Dermis microvascular lymphatic vessel endothelial cell (primary cell): ENCODE results near the gene USP9X. TPM values are rescaled to one million over a fixed set of nuclear protein-coding genes. Genes with fewer than 3 reads are reported as not detected.
A peak's percentile ranks its signal among the peaks of the same experiment; 100 is the strongest.
"Not testable (repeated sequence)": the region's sequence is repeated elsewhere in the genome, so short reads cannot be mapped to it uniquely, and the experiment has no call there.

Experiments
- DNase-seq, 2 donors: peaks; one replicate each; pipeline versions ENCODE4 v3.0.0 to v3.0.0-alpha.2; 2010; ENCODE audit warnings: low read depth in 2 of 2
- total RNA-seq: library from RNA; depleted of rRNA; stranded (reverse); fragments of >200 nt; gene quantifications from 2 replicates; pipeline ENCODE4 v1.2.1, GENCODE V29; 2014

Gene USP9X
- total RNA-seq, 1 donor from 2014 or later, result 123 TPM

- DNase-seq, result not testable (repeated sequence)
Measured at GRCh38 chrX:41186946-41187345, 101.7 kb downstream of the USP9X start.

GRCh38 chrX:41189156-41189555, 103.9 kb downstream of the USP9X start:
- DNase-seq, result no peak

GRCh38 chrX:41192880-41193279, 107.6 kb downstream of the USP9X start:
- no peak for DNase-seq

GRCh38 chrX:41198410-41198809, 113.2 kb downstream of the USP9X start:
- no peak for DNase-seq

- no peak for DNase-seq
Measured at GRCh38 chrX:41200785-41201184, 115.5 kb downstream of the USP9X start.

GRCh38 chrX:41209853-41210252, 124.6 kb downstream of the USP9X start:
- DNase-seq, result no peak

- DNase-seq, result no peak
Measured at GRCh38 chrX:41224605-41225004, 139.4 kb downstream of the USP9X start.

GRCh38 chrX:41233988-41234387, 148.7 kb downstream of the USP9X start:
- no peak for DNase-seq

GRCh38 chrX:41234471-41234870, 149.2 kb downstream of the USP9X start:
- not testable (repeated sequence) for DNase-seq

GRCh38 chrX:41234962-41235361, 149.7 kb downstream of the USP9X start:
- no peak for DNase-seq

- DNase-seq, result no peak
Measured at GRCh38 chrX:41236629-41237028, 151.4 kb downstream of the USP9X start.

- no peak for DNase-seq
Measured at GRCh38 chrX:41240509-41240908, 155.3 kb downstream of the USP9X start.

GRCh38 chrX:41241962-41242361, 156.7 kb downstream of the USP9X start:
- no peak for DNase-seq

- DNase-seq, result no peak
Measured at GRCh38 chrX:41245641-41246040, 160.4 kb downstream of the USP9X start.

- DNase-seq, result peak; percentile 27 to 77
Measured at GRCh38 chrX:41250867-41251266, 165.6 kb downstream of the USP9X start.

GRCh38 chrX:41257801-41258200, 172.6 kb downstream of the USP9X start:
- DNase-seq, result no peak

- DNase-seq, result no peak
Measured at GRCh38 chrX:41258226-41258625, 173.0 kb downstream of the USP9X start.

GRCh38 chrX:41258871-41259270, 173.6 kb downstream of the USP9X start:
- no peak for DNase-seq

- no peak for DNase-seq
Measured at GRCh38 chrX:41259516-41259915, 174.3 kb downstream of the USP9X start.

- DNase-seq, result no peak
Measured at GRCh38 chrX:41265615-41266014, 180.4 kb downstream of the USP9X start.

GRCh38 chrX:41273638-41274037, 188.4 kb downstream of the USP9X start:
- no peak for DNase-seq

- DNase-seq, result peak; percentile 31 to 48
Measured at GRCh38 chrX:41275661-41276609, 190.7 kb downstream of the USP9X start.
